ENCODE results near the gene DKC1. TPM values are rescaled to one million over a fixed set of nuclear protein-coding genes. Genes with fewer than 3 reads are reported as not detected.

DKC1 gene
- total RNA-seq, 2 experiments from 2014 or later: 51.7 to 58.6 TPM

- H3K36me3 Mint-ChIP-seq (ENCODE audit: low read depth): no peaks in the 10 kb centered on the region
- H3K4me1 ChIP-seq (ENCODE audit: insufficient read depth, low read length): peaks cover 74% of the 10 kb centered on the region
- H3K4me1 Mint-ChIP-seq (ENCODE audit: low read depth): peaks cover 86% of the 10 kb centered on the region
- ChIA-PET CTCF (interaction anchor here (1.3 to 1.5 kb wide), 2 partner anchors 15 to 17 kb away, joined by 3 to 7 read pairs; no protein-coding TSS in a partner anchor), POLR2A (interaction anchor here (1.0 to 1.6 kb wide), 4 partner anchors 12 to 31 kb away, joined by 3 to 6 read pairs (median 5); partner anchors contain the start of genes DKC1 and GAB3)
- peak overlapping the region; percentile 94 for H3K27ac Mint-ChIP-seq
- intact Hi-C loops (cut with DNase I, micrococcal nuclease): loop anchor here in 1 of 2 experiments (2.0 kb wide), 1 partner anchor 15 kb away; no protein-coding TSS in a partner anchor
- peak; percentile 47 for ATAC-seq (ENCODE audit: poor library complexity)
- H3K27me3 Mint-ChIP-seq: no peaks in the 10 kb centered on the region
- H3K27ac ChIP-seq (ENCODE audit: low read depth in 1 of 2, low read length in 2 of 2): peak overlapping the region in 1 of 2 donors; percentile 52
- TF ChIP-seq CTCF (IDR thresholded peaks at IDR 0.05): no peak
- H3K36me3 ChIP-seq (ENCODE audit: insufficient read depth, low read length): no peaks in the 10 kb centered on the region
- H3K4me3 Mint-ChIP-seq: peak overlapping the region; percentile 42
- H3K27me3 ChIP-seq (ENCODE audit: control insufficient read depth in 1 of 2, insufficient read depth in 2 of 2, low read length in 2 of 2): no peaks in the 10 kb centered on the region
- H3K9me3 Mint-ChIP-seq: no peaks in the 10 kb centered on the region
- peak in 3 of 14 experiments; percentile 53 to 65 (median 65) for DNase-seq
- no peaks in the 10 kb centered on the region for H3K9me3 ChIP-seq (ENCODE audit: control insufficient read depth in 1 of 2, insufficient read depth in 1 of 2, low read length in 2 of 2)
- no peak overlapping the region for H3K4me3 ChIP-seq (ENCODE audit: low read length)
These were observed 30.8 kb upstream of the DKC1 start for GRCh38 chrX:154731881-154732280.

- Mint-ChIP-seq H3K27me3 (no peaks in the 10 kb centered on the region), H3K36me3 (ENCODE audit: low read depth) (no peaks in the 10 kb centered on the region), H3K4me3 (peak overlapping the region; percentile 57), H3K4me1 (ENCODE audit: low read depth) (peaks cover 86% of the 10 kb centered on the region), H3K27ac (peak overlapping the region; percentile 94), H3K9me3 (no peaks in the 10 kb centered on the region)
- H3K27ac ChIP-seq (ENCODE audit: low read depth in 1 of 2, low read length in 2 of 2): peak overlapping the region; percentile 7 to 23
- ATAC-seq (ENCODE audit: poor library complexity) (no peak), DNase-seq (peak in 1 of 14 experiments; percentile 35)
- H3K9me3 ChIP-seq (ENCODE audit: control insufficient read depth in 1 of 2, insufficient read depth in 1 of 2, low read length in 2 of 2): no peaks in the 10 kb centered on the region
- no peak for TF ChIP-seq CTCF (IDR thresholded peaks at IDR 0.05)
- H3K36me3 ChIP-seq (ENCODE audit: insufficient read depth, low read length): no peaks in the 10 kb centered on the region
- intact Hi-C loops (cut with DNase I, micrococcal nuclease): loop anchor here in 1 of 2 experiments (2.0 kb wide), 1 partner anchor 16 kb away; no protein-coding TSS in a partner anchor
- H3K27me3 ChIP-seq (ENCODE audit: control insufficient read depth in 1 of 2, insufficient read depth in 2 of 2, low read length in 2 of 2): no peaks in the 10 kb centered on the region
- H3K4me3 ChIP-seq (ENCODE audit: low read length): no peak overlapping the region
- ChIA-PET POLR2A (interaction anchor here (1.0 to 1.6 kb wide), 4 partner anchors 13 to 30 kb away, joined by 3 to 6 read pairs (median 5); partner anchors contain the start of genes DKC1 and GAB3), CTCF (interaction anchor here (1.3 to 1.5 kb wide), 2 partner anchors 14 to 16 kb away, joined by 3 to 7 read pairs; no protein-coding TSS in a partner anchor)
- H3K4me1 ChIP-seq (ENCODE audit: insufficient read depth, low read length): peaks cover 79% of the 10 kb centered on the region
These were observed 30.1 kb upstream of the DKC1 start for GRCh38 chrX:154732421-154733065.

- H3K4me1 ChIP-seq (ENCODE audit: insufficient read depth, low read length): peaks cover 80% of the 10 kb centered on the region
- DNase-seq: no peak
- H3K27ac ChIP-seq (ENCODE audit: low read depth in 1 of 2, low read length in 2 of 2): peak overlapping the region in 1 of 2 donors; percentile 23
- POLR2A ChIA-PET: interaction anchor here (1.5 to 2.1 kb wide), 3 partner anchors 14 to 29 kb away, joined by 5 to 8 read pairs (median 6); partner anchors contain the start of genes DKC1 and GAB3
- H3K27me3 ChIP-seq (ENCODE audit: control insufficient read depth in 1 of 2, insufficient read depth in 2 of 2, low read length in 2 of 2): no peaks in the 10 kb centered on the region
- intact Hi-C loops (cut with DNase I, micrococcal nuclease): loop anchor here in 1 of 2 experiments (2.0 kb wide), 1 partner anchor 16 kb away; no protein-coding TSS in a partner anchor
- H3K36me3 Mint-ChIP-seq (ENCODE audit: low read depth): no peaks in the 10 kb centered on the region
- H3K9me3 ChIP-seq (ENCODE audit: control insufficient read depth in 1 of 2, insufficient read depth in 1 of 2, low read length in 2 of 2): no peaks in the 10 kb centered on the region
- no peak for TF ChIP-seq CTCF (IDR thresholded peaks at IDR 0.05)
- H3K27ac Mint-ChIP-seq: peak overlapping the region; percentile 94
- no peaks in the 10 kb centered on the region for H3K9me3 Mint-ChIP-seq
- no peaks in the 10 kb centered on the region for H3K36me3 ChIP-seq (ENCODE audit: insufficient read depth, low read length)
- no peak overlapping the region for H3K4me3 ChIP-seq (ENCODE audit: low read length)
- peak overlapping the region; percentile 57 for H3K4me3 Mint-ChIP-seq
- ATAC-seq (ENCODE audit: poor library complexity): no peak
- peaks cover 89% of the 10 kb centered on the region for H3K4me1 Mint-ChIP-seq (ENCODE audit: low read depth)
- no peaks in the 10 kb centered on the region for H3K27me3 Mint-ChIP-seq
- CTCF ChIA-PET: no interaction called here
These were observed 29.6 kb upstream of the DKC1 start for GRCh38 chrX:154733066-154733425.
